Heart right ventricle (tissue), 16 donors: ENCODE measurements around the gene PARN. TPM values are rescaled to one million over a fixed set of nuclear protein-coding genes. Genes with fewer than 3 reads are reported as not detected.

Source experiments
- ATAC-seq, 8 donors: fragments of 200-7000 bp; cut with Tn5 transposase; one replicate each; pipeline ENCODE4 v1.9.1; 2020; ENCODE audit warnings: mild to moderate bottlenecking in 8 of 8, moderate library complexity in 8 of 8, moderate number of reproducible peaks in 1 of 8
- DNase-seq, 2 donors: peaks; one replicate each; pipeline ENCODE4 v3.0.0-alpha.2; 2020
- H3K27ac ChIP-seq, 10 donors: fragments of 200-600 bp; sonication (generic) in 2 of 10; one replicate each; pipeline versions ENCODE4 v1.5.0 to v1.8.0; 2020 to 2022; ENCODE audit warnings: mild to moderate bottlenecking in 3 of 10
- H3K27me3 ChIP-seq, 7 donors: fragments of 200-600 bp; one replicate each; pipeline ENCODE4 v1.8.0; 2021 to 2022; ENCODE audit warnings: mild to moderate bottlenecking in 2 of 7
- H3K36me3 ChIP-seq, 9 donors: fragments of 200-600 bp; sonication (generic) in 1 of 9; one replicate each; pipeline versions ENCODE4 v1.5.0 to v1.8.0; 2020 to 2022; ENCODE audit warnings: mild to moderate bottlenecking in 2 of 9
- H3K4me1 ChIP-seq, 9 donors: fragments of 200-600 bp; sonication (generic) in 1 of 9; one replicate each; pipeline versions ENCODE4 v1.5.0 to v1.8.0; 2020 to 2022; ENCODE audit warnings: mild to moderate bottlenecking in 4 of 9
- H3K4me3 ChIP-seq, 10 donors: fragments of 200-600 bp; sonication (generic) in 2 of 10; one replicate each; pipeline versions ENCODE4 v1.5.0 to v1.8.0; 2020 to 2022; ENCODE audit warnings: mild to moderate bottlenecking in 7 of 10, moderate library complexity in 2 of 10
- H3K9me3 ChIP-seq, 11 donors: fragments of 200-600 bp in 10 of 11; sonication (generic) in 2 of 11; one replicate each; pipeline versions ENCODE4 v1.5.0 to v1.8.0; 2013 to 2022; ENCODE audit warnings: mild to moderate bottlenecking in 2 of 11, control low read depth in 1 of 11, moderate library complexity in 1 of 11
- CTCF ChIP-seq, 9 donors: fragments of 200-600 bp; sonication (generic) in 2 of 9; IDR thresholded peaks; one replicate each; pipeline versions ENCODE4 v1.5.0 to v1.8.0; 2021 to 2022; ENCODE audit warnings: antibody characterized with exemption in 9 of 9, mild to moderate bottlenecking in 5 of 9, moderate library complexity in 1 of 9
- WGBS, 2 donors: extraction: QIAGEN DNeasy Blood & Tissue Kit; methylation state at CpG; one replicate each; pipeline ENCODE4 v1.1.7; 2013; ENCODE audit warnings: inconsistent platforms in 1 of 2; 5-methylcytosine and 5-hydroxymethylcytosine counted together
- intact Hi-C, 10 donors: fragments of 100-400 bp; cut with DNase I; formaldehyde crosslinking; loops; one replicate each; pipeline versions ENCODE4 v1.11.1 to v1.14.2; 2022
- polyA plus RNA-seq, 2 donors: library from polyadenylated mRNA; stranded (reverse); fragments of 200-250 nt; gene quantifications; one replicate each; pipeline ENCODE4 v1.2.3, GENCODE V29; 2013
- total RNA-seq, 10 donors: library from RNA; stranded (reverse); fragmentation: NEBNext Ultra II Directional in 3 of 10; extraction: Animal tissue kit (Norgen Biotek cat#: 25700) in 3 of 10; gene quantifications; one replicate each; pipeline versions ENCODE4 v1.2.1 to v1.2.4, GENCODE V29; 2021 to 2023
- donor health status: Arrhythmogenic right ventricular cardiomyopathy.
- donor health status: ischemic (EF 13 %, LVEDD 7.1; RV severe dilation, severe dysfunction).
- donor health status: healthy with polysubstance abuse.
- donor health status: DM: no; HTN: yes; CAD: no.
- donor health status: DM: no; HTN: no; CAD: no.
- donor health status: ischemic (EF 25% LVEDD 6.9; RV normal size, moderate dysfunction).
- donor health status: ischemic (EF 25% LVEDD 5.7; RV mildly dilated, moderate dysfunction).
- donor health status: healthy.
- donor health status: DM: yes; HTN: yes; CAD: no.
- donor health status: Ischemic cardiomyopathy.
- donor health status: ischemic (EF 35%, LVEDD 5.7; RV mildly dilated, moderate dysfunction).
- donor health status: nonischemic (EF 11% LVEDD 7.7; RV severe dilation, severe dysfunction).
- donor health status: DM: yes; HTN: yes; CAD: no.
- donor health status: PGD.
- donor health status: ischemic (EF 29% LVEDD 5.4; RV normal size, mild dysfunction).
- donor health status: nonischemic (EF 23%, LVEDD 6.1; RV moderate dilation, normal function).

The PARN gene
- total and polyA plus RNA-seq, 12 donors, result 7.0 to 25.3 (median 22.8) TPM

- ATAC-seq, result no peak
- H3K27me3 ChIP-seq, result no peaks in the 10 kb centered on the region
- WGBS, 2 donors, result 95 to 99% methylated on average over 3 of the region's 3 CpGs
- peaks cover 0 to 17% (median 0%) of the 10 kb centered on the region in 9 donors for H3K36me3 ChIP-seq
- H3K9me3 ChIP-seq, result peaks cover 0 to 16% (median 11%) of the 10 kb centered on the region in 11 donors
- intact Hi-C loops, result loop anchor here in 1 of 10 donors (10.0 kb wide), 1 partner anchor 59 kb away; no protein-coding TSS in a partner anchor
- H3K4me3 ChIP-seq, result no peak overlapping the region
- peaks cover 0 to under 1% (median 0%) of the 10 kb centered on the region in 9 donors for H3K4me1 ChIP-seq
- H3K27ac ChIP-seq, result no peak overlapping the region
- no peak for DNase-seq
- TF ChIP-seq CTCF (IDR thresholded peaks at IDR 0.05), result no peak
Observed at GRCh38 chr16:14465799-14466198, 164.3 kb downstream of the PARN start.

GRCh38 chr16:14464796-14465195, 165.3 kb downstream of the PARN start:
- no peaks in the 10 kb centered on the region for H3K27me3 ChIP-seq
- WGBS, 2 donors, result 89 to 97% methylated on average over 2 of the region's 2 CpGs
- intact Hi-C loops, result loop anchor here in 1 of 10 donors (10.0 kb wide), 1 partner anchor 60 kb away; no protein-coding TSS in a partner anchor

GRCh38 chr16:14464192-14464591, 165.9 kb downstream of the PARN start:
- TF ChIP-seq CTCF (IDR thresholded peaks at IDR 0.05), result no peak
- intact Hi-C loops, result loop anchor here in 1 of 10 donors (10.0 kb wide), 1 partner anchor 61 kb away; no protein-coding TSS in a partner anchor
- H3K27me3 ChIP-seq, result no peaks in the 10 kb centered on the region

More at GRCh38 chr16:14464796-14465195, 165.3 kb downstream of the PARN start:
- Histone ChIP-seq H3K36me3 (peaks cover 0 to 21% (median 0%) of the 10 kb centered on the region in 9 donors), H3K9me3 (peaks cover 0 to 16% (median 11%) of the 10 kb centered on the region in 11 donors), H3K4me1 (peaks cover 0 to 9% (median 0%) of the 10 kb centered on the region in 9 donors), H3K27ac (no peak overlapping the region), H3K4me3 (no peak overlapping the region)
- no peak for TF ChIP-seq CTCF (IDR thresholded peaks at IDR 0.05)
- no peak for ATAC-seq
- DNase-seq, result no peak

GRCh38 chr16:14462811-14463210, 167.2 kb downstream of the PARN start:
- peaks cover 0 to 16% (median 11%) of the 10 kb centered on the region in 11 donors for H3K9me3 ChIP-seq
- peaks cover 0 to 21% (median 0%) of the 10 kb centered on the region in 9 donors for H3K36me3 ChIP-seq
- intact Hi-C loops, result loop anchor here in 1 of 10 donors (10.0 kb wide), 1 partner anchor 62 kb away; no protein-coding TSS in a partner anchor
- no peak overlapping the region for H3K4me3 ChIP-seq
- H3K27me3 ChIP-seq, result no peaks in the 10 kb centered on the region
- DNase-seq (no peak), ATAC-seq (no peak)
- H3K27ac ChIP-seq, result no peak overlapping the region
- WGBS, 2 donors, result 92 to 95% methylated on average over 3 of the region's 3 CpGs
- H3K4me1 ChIP-seq, result peaks cover 0 to 9% (median 0%) of the 10 kb centered on the region in 9 donors
- TF ChIP-seq CTCF (IDR thresholded peaks at IDR 0.05), result no peak

More at GRCh38 chr16:14464192-14464591, 165.9 kb downstream of the PARN start:
- ATAC-seq, result no peak
- peaks cover 0 to 9% (median 0%) of the 10 kb centered on the region in 9 donors for H3K4me1 ChIP-seq
- WGBS, 2 donors, result 96 to 97% methylated on average over 2 of the region's 2 CpGs
- DNase-seq, result no peak
- no peak overlapping the region for H3K27ac ChIP-seq
- peaks cover 0 to 21% (median 0%) of the 10 kb centered on the region in 9 donors for H3K36me3 ChIP-seq
- no peak overlapping the region for H3K4me3 ChIP-seq
- H3K9me3 ChIP-seq, result peaks cover 0 to 16% (median 11%) of the 10 kb centered on the region in 11 donors
